ENCODE data around the gene CFAP410.

DNA sequence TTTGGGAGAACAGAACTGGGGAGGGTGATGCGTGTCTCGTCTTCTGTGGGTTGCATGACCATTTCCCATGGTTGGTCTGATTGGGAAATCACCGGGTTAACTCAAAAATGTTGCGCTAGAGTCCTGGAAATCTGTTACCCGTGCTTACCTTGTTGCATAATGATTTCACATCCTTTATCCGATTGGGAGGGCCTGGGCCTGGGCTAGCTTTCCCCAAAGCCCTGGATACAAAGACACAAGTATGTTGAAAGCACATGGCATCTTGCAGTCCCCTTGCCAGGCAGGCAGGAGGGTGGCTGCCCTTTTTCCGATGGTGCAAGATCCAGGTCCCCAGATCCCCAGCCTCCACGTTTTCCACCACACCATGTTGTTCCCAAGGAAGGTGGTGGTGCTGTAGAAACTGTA, 14.8 kb upstream of the CFAP410 start:
- no peak for TF ChIP-seq POLR2AphosphoS5 (IDR thresholded peaks at IDR 0.05)
- TF ChIP-seq, protein P1, sequence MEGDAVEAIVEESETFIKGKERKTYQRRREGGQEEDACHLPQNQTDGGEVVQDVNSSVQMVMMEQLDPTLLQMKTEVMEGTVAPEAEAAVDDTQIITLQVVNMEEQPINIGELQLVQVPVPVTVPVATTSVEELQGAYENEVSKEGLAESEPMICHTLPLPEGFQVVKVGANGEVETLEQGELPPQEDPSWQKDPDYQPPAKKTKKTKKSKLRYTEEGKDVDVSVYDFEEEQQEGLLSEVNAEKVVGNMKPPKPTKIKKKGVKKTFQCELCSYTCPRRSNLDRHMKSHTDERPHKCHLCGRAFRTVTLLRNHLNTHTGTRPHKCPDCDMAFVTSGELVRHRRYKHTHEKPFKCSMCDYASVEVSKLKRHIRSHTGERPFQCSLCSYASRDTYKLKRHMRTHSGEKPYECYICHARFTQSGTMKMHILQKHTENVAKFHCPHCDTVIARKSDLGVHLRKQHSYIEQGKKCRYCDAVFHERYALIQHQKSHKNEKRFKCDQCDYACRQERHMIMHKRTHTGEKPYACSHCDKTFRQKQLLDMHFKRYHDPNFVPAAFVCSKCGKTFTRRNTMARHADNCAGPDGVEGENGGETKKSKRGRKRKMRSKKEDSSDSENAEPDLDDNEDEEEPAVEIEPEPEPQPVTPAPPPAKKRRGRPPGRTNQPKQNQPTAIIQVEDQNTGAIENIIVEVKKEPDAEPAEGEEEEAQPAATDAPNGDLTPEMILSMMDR (IDR thresholded peaks at IDR 0.05) = no peak

All from stomach (tissue), 4 donors.